Spinal cord (tissue), 10 donors: ENCODE measurements around the gene MIPEP. TPM values are rescaled to one million over a fixed set of nuclear protein-coding genes. Genes with fewer than 3 reads are reported as not detected.

ENCODE experiments used
- DNase-seq, 6 donors: peaks; one replicate each; pipeline versions ENCODE4 v3.0.0 to v3.0.0-alpha.2; 2013 to 2015; ENCODE audit warnings: low spot score in 6 of 6, low read depth in 4 of 6
- H3K27ac ChIP-seq: one replicate; pipeline ENCODE4 v1.5.1; 2013; ENCODE audit warnings: low read depth, low read length, control low read depth
- H3K27me3 ChIP-seq: one replicate; pipeline ENCODE4 v1.6.1; 2013; ENCODE audit warnings: low read length; ENCODE audit not compliant: control insufficient read depth, insufficient read depth
- H3K36me3 ChIP-seq: one replicate; pipeline ENCODE4 v1.6.1; 2013; ENCODE audit warnings: low read length; ENCODE audit not compliant: control insufficient read depth, insufficient read depth
- H3K4me1 ChIP-seq: one replicate; pipeline ENCODE4 v1.6.1; 2013; ENCODE audit warnings: low read length; ENCODE audit not compliant: control insufficient read depth, insufficient read depth
- H3K4me3 ChIP-seq: one replicate; pipeline ENCODE4 v1.5.1; 2013; ENCODE audit warnings: low read depth, low read length, control low read depth
- H3K9me3 ChIP-seq: one replicate; pipeline ENCODE4 v1.6.1; 2013; ENCODE audit warnings: low read length; ENCODE audit not compliant: control insufficient read depth, insufficient read depth
- WGBS: methylation state at CpG from one replicate; pipeline ENCODE4 v1.1.5; 2013; ENCODE audit warnings: missing lambda C conversion rate; ENCODE audit not compliant: insufficient coverage; 5-methylcytosine and 5-hydroxymethylcytosine counted together
- polyA plus RNA-seq, 2 donors: library from polyadenylated mRNA; unstranded; fragments of 120-200 nt; gene quantifications; one replicate each; pipeline ENCODE4 v1.2.1, GENCODE V29; 2013; ENCODE audit not compliant: insufficient read length in 2 of 2
- total RNA-seq, 2 donors: library from RNA; depleted of rRNA in 1 of 2; stranded (reverse); fragments of 120-200 nt in 1 of 2; fragments of >200 nt in 1 of 2; gene quantifications; one replicate each; pipeline versions ENCODE4 v1.2.3 to v1.2.4, GENCODE V29; 2013 to 2014
- donor health status: healthy.

MIPEP gene
- total and polyA plus RNA-seq, 4 donors: 13.2 to 22.5 (median 14.8) TPM

DNA sequence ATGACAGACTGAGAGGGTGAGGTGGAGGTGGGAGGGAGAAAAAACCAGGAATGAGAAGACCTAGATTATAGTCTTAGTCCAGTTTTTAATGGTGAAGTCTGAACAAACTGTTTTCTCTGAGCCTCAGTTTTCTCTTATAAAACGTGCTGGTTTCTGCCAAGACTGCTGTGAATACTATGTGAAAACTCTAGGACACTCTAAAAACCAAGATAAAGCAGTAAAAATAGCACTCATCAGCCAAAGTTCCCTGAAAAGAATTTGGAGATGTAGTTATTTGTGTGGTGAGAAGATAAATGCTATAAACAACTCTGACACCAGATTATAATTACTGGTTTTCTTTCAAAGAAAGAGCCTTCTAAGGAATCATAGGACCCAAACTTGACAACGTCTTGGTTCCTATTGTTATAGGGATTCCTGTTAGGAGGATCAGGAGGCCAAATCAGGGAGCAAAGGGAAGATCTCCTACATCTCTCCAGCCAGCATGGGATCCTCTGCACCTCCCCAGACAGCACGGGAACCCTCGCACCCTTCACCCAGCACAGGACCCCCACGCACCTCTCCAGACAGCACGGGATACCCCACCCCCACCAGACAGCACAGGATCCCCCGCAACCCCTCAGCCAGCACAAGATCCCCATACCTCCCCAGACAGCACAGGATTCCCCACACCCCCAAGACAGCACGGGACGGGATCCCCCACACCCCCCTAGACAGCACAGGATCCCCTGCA is 130.2 kb downstream of the MIPEP start:
- no peak overlapping the region for H3K4me3 ChIP-seq
- no peaks in the 10 kb centered on the region for H3K9me3 ChIP-seq
- H3K27ac ChIP-seq: no peak overlapping the region
- H3K36me3 ChIP-seq: peaks cover 8% of the 10 kb centered on the region
- no peaks in the 10 kb centered on the region for H3K27me3 ChIP-seq
- no peak for DNase-seq
- 96% methylated on average over 4 of the region's 9 CpGs for WGBS
- H3K4me1 ChIP-seq: peaks cover 10% of the 10 kb centered on the region

DNA sequence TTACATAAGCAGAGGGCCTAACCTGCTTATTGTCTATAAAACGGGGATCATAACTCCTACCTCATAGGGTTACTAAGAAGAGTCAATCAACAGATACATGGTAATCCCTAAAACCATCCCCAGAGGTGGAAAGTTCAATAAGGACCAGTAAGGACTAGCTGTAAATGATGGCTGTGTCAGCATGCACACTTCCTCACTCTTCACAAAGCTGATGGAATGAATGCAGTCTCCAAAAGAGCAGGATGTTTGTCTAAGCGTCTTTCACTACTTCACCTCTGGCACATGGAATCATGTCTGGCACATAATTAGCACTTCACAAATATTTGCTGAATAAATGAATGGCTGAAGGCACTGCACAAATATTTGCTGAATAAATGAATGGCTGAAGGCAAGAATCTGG is 134.2 kb downstream of the MIPEP start:
- no peaks in the 10 kb centered on the region for H3K9me3 ChIP-seq
- no CpG with 5 or more reads among the region's 2 CpGs for WGBS
- DNase-seq: no peak
- no peaks in the 10 kb centered on the region for H3K27me3 ChIP-seq
- peaks cover 7% of the 10 kb centered on the region for H3K4me1 ChIP-seq
- H3K36me3 ChIP-seq: peaks cover 8% of the 10 kb centered on the region
- no peak overlapping the region for H3K27ac ChIP-seq
- H3K4me3 ChIP-seq: no peak overlapping the region

DNA sequence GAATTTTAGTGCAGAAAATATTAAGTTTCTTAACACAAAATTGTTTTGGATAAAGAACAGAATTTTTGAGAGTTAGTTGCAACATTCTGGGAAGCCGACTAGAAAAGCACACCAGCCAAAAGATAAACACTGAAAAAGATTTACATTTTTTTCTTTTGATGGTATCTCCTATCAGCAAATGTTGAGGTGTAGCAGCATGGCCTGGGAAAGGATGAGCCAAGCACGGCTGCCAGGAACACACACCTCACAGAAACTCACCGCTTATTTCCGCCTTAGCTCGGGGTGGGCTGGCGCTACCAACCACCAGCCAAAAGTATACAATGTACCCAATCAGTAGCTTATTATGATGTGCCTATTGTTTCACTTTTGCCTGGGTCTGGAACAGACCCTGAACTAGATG is 134.7 kb downstream of the MIPEP start:
- DNase-seq: no peak
- H3K27me3 ChIP-seq: no peaks in the 10 kb centered on the region
- H3K4me1 ChIP-seq: peaks cover 7% of the 10 kb centered on the region
- WGBS: no CpG with 5 or more reads among the region's 6 CpGs
- H3K27ac ChIP-seq: no peak overlapping the region
- peaks cover 4% of the 10 kb centered on the region for H3K36me3 ChIP-seq
- no peak overlapping the region for H3K4me3 ChIP-seq
- no peaks in the 10 kb centered on the region for H3K9me3 ChIP-seq

GRCh38 chr13:23753458-23753857 is 135.7 kb downstream of the MIPEP start:
- peak in 4 of 6 donors; percentile 40 to 76 (median 51) for DNase-seq

DNA sequence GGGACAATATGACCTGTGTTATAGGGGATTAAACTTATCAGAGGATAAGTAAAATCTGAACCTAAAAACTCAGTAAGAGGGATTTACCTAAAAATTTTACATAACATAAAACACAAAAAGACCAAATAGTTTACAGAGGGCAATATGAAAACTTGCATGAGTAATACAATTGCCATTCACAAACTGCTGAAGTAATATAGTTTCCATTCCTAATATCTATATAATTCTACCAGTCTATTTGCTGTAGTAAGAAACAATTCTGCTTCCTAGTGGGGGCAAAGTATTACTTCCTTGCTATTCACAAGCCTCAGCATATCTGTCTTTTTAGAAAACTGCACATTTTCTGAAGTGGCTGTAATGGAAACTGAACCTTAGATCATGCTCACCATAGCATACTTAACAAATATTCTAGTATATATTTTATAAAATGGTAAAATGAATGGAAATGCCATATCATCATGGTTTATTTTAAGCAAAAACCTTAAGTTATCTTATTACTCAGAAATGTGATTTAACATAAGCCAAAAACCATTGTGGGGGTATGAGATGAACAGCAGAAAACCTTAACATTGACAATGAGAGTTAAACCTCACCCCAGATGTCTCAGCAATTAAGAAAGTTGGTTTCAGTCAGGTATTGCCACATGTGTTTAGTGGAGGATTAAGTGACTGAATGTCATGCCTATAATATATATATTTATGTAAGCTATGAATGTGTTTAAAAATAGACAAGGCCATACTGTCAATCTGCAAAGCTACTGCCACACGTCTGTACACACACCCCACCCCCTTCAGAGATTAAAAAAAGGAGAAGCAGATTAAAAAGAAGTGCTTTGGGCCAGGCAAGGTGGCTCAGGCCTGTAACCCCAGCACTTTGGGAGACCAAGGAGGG is 136.8 kb downstream of the MIPEP start:
- Histone ChIP-seq H3K9me3 (no peaks in the 10 kb centered on the region), H3K36me3 (no peaks in the 10 kb centered on the region), H3K4me3 (no peak overlapping the region), H3K27ac (peak overlapping the region; percentile 37), H3K27me3 (no peaks in the 10 kb centered on the region), H3K4me1 (peaks cover 12% of the 10 kb centered on the region)
- no CpG with 5 or more reads among the region's 1 CpG for WGBS
- no peak for DNase-seq

More at GRCh38 chr13:23753458-23753857, 135.7 kb downstream of the MIPEP start:
- Histone ChIP-seq H3K27ac (peak overlapping the region; percentile 37), H3K4me3 (no peak overlapping the region), H3K36me3 (no peaks in the 10 kb centered on the region), H3K9me3 (no peaks in the 10 kb centered on the region), H3K4me1 (peaks cover 11% of the 10 kb centered on the region), H3K27me3 (no peaks in the 10 kb centered on the region)
- WGBS: 43% methylated on average over 1 of the region's 1 CpG

- no peak overlapping the region for H3K4me3 ChIP-seq
- no peaks in the 10 kb centered on the region for H3K27me3 ChIP-seq
- WGBS: 100% methylated on average over 2 of the region's 5 CpGs
- no peak for DNase-seq
- peaks cover 12% of the 10 kb centered on the region for H3K4me1 ChIP-seq
- H3K36me3 ChIP-seq: no peaks in the 10 kb centered on the region
- H3K27ac ChIP-seq: no peak overlapping the region
- H3K9me3 ChIP-seq: no peaks in the 10 kb centered on the region
Observed at GRCh38 chr13:23751195-23751594, 138.0 kb downstream of the MIPEP start.

GRCh38 chr13:23750383-23751121 is 138.6 kb downstream of the MIPEP start:
- Histone ChIP-seq H3K9me3 (no peaks in the 10 kb centered on the region), H3K4me3 (no peak overlapping the region), H3K4me1 (peaks cover 12% of the 10 kb centered on the region), H3K27me3 (no peaks in the 10 kb centered on the region), H3K36me3 (no peaks in the 10 kb centered on the region), H3K27ac (no peak overlapping the region)
- 95% methylated on average over 3 of the region's 8 CpGs for WGBS
- no peak for DNase-seq

- 63% methylated on average over 8 of the region's 8 CpGs for WGBS
- DNase-seq: no peak
- peaks cover 12% of the 10 kb centered on the region for H3K4me1 ChIP-seq
- no peak overlapping the region for H3K27ac ChIP-seq
- H3K36me3 ChIP-seq: no peaks in the 10 kb centered on the region
- H3K4me3 ChIP-seq: no peak overlapping the region
- H3K9me3 ChIP-seq: no peaks in the 10 kb centered on the region
- no peaks in the 10 kb centered on the region for H3K27me3 ChIP-seq
Observed at GRCh38 chr13:23749288-23749873, 139.8 kb downstream of the MIPEP start.
